HG02840 (cell line): Measurements from ENCODE around the gene TMPRSS11B.
"Not testable (repeated sequence)": the region's sequence is repeated elsewhere in the genome, so short reads cannot be mapped to it uniquely, and the experiment has no call there.

ENCODE experiments used
- ATAC-seq: cut with Tn5 transposase; IDR thresholded peaks from one replicate; pipeline ENCODE4 v1.9.1; 2021; ENCODE audit warnings: mild to moderate bottlenecking, moderate library complexity, moderate number of reproducible peaks; ENCODE audit not compliant: unreplicated experiment, low FRiP score

Gene TMPRSS11B

DNA sequence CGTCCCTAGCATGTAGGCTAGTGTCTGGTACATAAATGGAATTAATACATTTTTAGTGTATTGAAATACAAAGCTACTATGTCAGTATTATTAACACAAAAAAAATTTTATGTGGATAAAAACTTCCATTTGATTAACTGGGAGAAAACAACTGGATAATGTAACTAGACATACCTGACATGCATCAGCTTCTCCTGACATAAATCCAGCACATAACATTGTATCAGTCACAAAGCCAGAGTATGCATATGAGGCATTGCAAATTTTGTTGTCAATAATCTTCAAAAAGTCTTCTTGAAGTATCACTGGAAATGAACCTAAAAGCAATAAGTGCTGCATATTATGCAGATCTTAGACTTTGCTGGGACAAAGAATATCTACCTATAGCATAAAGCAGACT lies 16.9 kb downstream of the TMPRSS11B start:
- ATAC-seq, result no peak

DNA sequence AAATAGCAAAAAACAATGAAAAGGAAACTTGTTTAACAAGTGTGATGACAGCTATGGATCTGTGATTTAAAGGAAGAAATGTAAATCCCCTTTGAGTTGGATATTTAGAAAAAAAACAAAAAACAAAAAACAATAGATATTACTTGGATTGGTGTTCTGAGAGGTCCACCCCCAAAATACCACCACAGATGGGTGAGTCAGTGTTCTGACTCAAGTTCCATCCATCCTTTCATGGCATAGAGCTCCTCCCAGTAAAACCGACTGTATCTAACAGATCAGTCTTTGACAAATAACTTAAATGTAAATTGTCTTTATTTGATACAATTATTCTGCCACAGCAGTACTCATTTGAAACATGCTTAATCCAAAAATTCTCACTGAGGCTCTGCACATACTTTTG lies 27.4 kb downstream of the TMPRSS11B start:
- no peak for ATAC-seq

DNA sequence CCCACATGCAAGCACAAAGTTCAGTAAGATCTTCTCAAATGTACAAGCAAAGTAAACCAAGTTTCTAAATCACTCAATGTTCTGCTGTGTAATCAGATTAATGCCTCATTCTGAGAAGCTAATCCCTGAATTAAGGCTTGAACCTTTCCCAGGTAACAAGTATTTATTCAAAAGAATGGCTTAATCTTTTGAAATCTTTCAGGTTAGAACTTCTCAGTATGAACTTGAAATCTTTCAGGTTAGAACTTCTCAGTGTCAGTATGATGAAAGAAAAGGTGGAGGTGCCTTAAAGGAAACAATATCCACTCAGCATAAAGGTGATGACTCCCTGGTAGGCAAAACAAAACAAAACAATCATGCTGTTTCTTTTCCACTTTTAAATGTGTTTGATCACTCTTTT lies 29.0 kb downstream of the TMPRSS11B start:
- ATAC-seq, result no peak

DNA sequence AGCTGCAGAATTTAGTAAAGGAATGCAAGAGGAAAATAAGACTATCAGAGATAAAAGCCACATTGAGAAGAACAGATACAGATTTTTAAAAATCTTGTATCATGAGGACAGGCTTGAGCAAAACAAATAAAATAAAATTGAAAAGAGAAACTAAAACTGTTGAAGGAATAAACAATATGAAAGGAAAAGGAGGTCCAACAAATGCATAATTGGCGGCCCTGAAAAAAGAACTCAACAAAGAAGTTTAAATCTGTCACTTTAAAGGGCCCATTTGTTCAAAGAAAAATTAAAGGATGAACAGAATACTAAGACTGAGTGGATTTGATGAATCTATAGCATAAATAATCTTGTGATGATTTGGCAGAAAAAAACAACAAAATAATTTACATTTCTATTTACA lies 36.5 kb downstream of the TMPRSS11B start:
- ATAC-seq, result no peak

DNA sequence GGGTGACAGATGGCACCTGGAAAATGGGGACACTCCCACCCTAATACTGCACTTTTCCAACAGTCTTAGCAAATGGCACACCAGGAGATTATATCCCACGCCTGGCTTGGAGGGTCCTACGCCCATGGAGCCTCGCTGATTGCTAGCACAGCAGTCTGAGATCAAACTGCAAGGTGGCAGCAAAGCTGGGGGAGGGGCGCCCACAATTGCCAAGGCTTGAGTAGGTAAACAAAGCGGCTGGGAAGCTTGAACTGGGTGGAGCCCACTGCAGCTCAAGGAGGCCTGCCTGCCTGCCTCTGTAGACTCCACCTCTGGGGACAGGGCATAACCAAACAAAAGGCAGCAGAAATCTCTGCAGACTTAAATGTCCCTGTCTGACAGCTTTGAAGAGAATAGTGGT lies 51.2 kb downstream of the TMPRSS11B start:
- not testable (repeated sequence) for ATAC-seq

DNA sequence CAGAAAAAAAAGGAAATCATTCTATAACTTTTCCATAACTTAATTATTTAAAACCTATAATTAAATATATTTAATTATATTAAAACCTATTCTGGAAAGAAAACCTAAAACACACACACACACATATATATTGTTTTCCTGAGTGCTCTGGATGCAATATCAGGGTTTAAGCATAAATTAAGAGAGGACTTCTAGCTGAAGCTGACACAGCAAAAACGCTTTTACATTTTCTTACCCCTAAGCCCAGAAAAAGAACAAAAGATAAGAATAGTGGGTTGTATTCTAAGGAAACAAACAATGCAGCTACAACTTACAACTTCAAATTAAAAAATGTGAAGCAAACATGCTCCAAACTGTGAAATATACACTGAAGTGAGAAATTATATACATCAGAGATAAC lies 52.3 kb downstream of the TMPRSS11B start:
- no peak for ATAC-seq

DNA sequence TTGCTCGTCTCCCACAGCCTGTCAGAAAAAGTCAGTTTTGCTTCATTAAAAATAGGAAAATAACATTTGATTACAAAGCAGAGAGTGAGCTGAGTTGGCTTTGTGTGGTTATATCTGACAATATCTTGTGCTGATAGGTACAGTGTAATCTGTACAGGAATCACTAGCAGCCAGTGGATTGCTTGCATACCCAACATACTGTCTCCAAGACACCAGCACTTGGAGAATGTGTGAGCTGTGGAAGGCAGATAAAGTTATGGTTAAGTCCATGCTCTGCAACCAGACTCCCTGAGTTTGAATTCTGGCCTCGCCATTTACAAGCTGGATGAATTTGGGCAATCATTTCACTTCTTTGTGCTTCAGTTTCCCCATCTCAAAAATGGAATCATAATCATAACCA lies 58.3 kb downstream of the TMPRSS11B start:
- ATAC-seq, result no peak

DNA sequence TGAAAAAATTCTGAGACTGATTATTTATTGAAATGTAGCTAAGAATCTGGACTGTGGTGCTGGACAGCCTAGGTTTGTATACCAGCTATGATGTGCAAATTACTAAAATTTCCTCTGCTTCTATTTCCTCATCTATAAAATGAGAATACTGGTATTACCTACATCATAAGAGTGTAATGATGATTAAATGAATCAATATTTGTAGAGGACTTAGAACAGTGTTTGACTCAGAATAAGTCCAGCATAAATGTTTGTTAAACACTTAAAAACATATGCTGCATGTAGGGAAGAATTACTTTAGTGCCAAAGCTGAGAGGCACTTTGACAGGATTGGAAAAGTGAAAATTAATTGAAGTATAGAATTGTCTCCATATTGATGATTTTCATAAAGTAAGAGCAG lies 60.6 kb downstream of the TMPRSS11B start:
- no peak for ATAC-seq

DNA sequence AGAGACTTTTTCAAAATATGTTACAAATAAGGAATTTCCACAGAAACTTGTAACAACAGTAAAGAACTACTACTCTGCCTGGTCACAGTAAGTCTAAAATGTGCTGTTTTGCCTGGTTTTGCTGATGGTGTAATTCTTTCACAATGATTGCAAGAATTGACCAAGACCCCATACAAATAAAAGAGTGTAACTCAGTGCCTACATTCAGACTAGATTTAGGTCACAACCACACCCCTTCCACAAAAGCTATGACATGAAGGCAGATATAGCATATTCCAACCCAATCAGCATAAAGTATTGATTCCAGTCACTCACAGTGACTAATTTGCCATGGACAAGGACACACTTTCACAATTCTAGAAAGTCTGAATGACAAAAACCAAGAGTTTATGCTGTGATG lies 62.1 kb downstream of the TMPRSS11B start:
- ATAC-seq, result no peak

DNA sequence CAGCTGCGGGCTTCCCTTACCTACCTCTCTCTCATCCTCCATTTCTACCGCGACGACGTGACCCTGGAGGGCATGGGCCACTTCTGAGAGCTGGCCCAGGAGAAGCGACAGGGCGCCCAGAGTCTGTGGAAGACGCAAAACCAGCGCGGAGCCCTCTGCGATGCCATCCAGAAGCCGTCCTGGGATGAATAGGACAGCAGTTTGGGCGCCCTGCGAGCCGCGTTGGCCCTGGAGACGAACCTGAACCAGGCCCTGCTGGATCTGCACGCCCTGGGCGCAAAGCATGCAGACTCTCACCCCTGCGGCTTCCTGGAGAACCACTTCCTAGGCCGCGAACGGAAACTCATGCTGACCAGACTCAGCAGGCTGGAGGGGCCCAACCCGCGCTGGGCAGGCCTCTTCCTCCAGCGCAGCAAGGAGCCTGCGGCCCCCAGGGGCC lies 63.1 kb downstream of the TMPRSS11B start:
- no peak for ATAC-seq

DNA sequence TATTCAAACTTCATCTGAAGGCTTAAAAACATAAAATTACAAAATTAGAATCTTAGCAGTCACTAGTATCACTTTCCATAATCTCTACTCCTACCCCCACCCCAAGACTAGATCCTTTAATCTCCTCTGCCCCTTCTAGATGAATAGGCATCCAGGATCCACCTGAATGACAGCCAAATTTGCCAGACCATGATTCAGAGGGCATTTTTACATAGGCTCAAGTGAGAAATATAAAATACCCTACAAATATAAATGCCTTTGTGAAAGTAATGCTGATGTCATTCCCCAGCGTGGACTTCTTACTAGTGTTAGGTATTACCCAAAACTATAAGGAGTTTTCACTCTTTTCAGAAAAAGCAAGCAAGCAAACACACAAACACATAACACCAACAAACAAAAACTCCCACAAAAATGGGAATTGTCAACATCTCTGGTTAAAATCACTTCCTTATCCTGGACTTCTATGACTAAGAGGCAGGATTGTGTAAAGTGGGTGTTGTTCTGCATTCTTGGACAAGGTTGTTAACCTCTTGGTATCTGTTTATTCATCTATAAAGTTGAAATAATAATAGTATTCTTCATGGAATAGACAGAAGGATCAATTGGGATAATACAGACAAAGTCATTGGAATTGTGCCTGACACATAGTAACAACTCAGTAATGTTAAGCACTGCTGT lies 64.5 kb downstream of the TMPRSS11B start:
- ATAC-seq, result no peak

DNA sequence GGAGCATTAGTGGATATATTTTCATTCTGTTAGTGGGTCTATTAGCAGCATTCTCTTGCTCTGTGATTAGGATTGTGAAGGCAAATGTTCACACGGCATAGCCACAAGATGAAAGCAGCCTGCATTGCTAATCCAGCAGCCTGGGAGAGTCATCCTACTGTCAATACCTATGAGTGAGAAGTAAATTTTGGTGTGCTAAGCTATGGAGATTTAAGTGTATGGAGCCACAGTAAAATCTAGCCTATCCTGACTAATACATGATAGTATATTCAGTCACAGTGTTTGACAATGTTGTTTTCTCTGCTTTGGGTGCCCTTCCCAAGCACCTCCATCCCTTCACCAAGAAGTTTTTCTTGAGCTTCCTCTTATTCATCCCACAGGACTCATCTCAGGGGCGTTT lies 68.6 kb downstream of the TMPRSS11B start:
- no peak for ATAC-seq
